GM03348 (cell line): ENCODE measurements around the gene PBX4.
A peak's percentile ranks its signal among the peaks of the same experiment; 100 is the strongest.

Source experiments
- DNase-seq: peaks from one replicate; pipeline ENCODE4 v3.0.0; 2012; ENCODE audit warnings: low spot score

The PBX4 gene

GRCh38 chr19:19649155-19649554 is 30.7 kb upstream of the PBX4 start:
- no peak for DNase-seq

GRCh38 chr19:19647037-19647835 is 28.7 kb upstream of the PBX4 start:
- no peak for DNase-seq

- no peak for DNase-seq
Observed at GRCh38 chr19:19645233-19645870, 26.9 kb upstream of the PBX4 start.

- no peak for DNase-seq
Observed at GRCh38 chr19:19644054-19644388, 25.5 kb upstream of the PBX4 start.

DNA sequence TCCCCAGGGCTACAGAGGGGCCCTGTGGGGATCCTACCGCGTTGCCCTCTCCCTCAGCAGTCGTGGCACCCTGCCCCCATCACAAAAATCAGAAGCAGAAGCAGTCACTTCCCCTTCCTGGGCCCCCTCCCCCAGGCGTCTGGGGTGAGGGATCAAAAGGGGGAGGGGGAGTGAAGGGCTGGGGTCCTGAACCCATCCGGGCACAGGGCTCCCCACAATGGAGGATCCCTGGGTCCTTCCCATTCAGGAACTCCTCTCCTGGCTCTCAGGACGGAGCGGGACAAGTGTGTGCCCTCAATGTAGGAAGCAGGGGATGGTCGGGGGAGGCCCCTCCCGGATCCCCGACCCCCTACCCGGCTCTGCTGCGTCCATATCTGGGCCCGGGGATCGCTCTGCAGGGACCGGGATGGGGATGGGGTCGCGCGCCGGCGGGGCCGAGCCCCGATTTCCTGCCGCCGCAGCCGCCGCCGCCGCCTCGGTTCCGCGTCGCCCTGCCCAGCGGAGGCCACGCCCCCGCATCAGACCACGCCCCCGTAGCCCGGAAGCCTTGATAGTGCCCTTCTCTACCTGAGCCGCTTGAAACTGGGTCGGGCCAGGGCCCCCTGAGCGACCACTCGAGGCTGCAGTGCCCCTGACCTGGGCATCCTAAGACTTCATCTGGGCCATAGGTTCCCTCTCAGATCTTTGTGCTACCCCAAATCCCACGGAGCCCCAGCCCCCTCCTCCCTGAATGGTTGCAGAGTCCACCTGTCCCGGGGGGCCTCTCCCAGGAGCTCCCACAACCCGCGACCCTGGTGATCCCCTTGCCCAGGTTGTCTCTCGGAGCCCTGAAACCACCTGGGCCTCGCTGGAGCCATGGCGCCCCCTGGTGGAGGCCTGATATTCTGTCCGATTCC is 24.9 kb upstream of the PBX4 start, which contains the start of gene GMIP:
TSS of gene GMIP (minus strand) at position 500 of the 896 bp plus-strand sequence. CDS start at position 372, 128 bp downstream.
- peak; percentile 94 for DNase-seq

- peak; percentile 53 for DNase-seq
Observed at GRCh38 chr19:19642506-19643157, 24.1 kb upstream of the PBX4 start.

DNA sequence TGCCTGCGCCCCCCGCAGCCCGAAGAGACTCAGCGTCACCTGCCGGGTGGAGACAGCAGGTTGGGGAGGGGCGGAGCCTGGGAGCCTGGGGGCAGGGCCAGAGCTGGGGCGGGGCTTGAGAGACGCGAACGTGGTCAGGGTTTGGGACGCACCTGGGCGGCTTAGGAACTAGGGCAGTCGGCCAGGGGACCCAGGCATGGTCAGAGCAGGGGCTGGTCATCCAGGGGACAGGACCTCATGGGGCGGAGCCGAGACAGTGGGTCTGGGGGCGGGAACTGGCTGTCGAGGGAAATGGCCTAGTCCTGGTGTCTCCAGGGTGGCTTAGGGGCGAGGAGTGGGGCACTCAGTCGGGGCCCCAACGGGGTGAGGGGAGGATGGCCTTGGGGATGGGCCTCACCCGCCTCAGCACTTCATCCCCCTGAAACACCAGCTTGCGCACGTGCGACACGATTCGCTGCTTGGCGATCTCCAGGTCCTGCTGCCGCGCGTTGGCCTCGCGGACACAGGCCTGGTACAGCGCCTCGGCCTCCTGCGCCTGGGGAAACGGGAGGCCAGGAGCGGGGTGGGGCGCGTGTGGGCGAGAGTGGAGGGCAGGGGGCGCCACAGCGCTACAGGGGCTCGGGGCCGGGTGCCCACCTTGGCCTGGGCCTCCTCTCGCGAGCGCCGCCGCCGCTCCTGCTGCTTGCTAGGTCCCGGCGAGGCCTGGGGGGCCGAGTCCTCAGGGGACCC is 19.2 kb upstream of the PBX4 start:
- no peak for DNase-seq

DNA sequence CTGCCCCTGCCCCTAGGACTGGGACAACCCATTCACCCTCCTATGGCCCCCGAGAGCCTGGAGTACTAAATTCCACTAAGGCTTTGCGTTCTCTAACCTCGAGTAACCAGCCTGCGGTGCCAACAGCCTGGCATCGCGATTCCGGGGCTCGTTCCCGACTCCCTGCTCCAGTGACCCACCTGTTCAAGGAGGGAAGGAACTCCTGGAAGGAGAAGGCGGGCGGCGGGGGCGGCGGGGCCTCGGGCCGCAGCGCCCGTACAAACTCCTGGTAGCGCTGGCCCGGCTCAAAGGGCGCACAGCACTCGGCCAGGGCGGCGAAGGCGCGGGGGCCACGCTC is 18.7 kb upstream of the PBX4 start:
- DNase-seq: no peak

GRCh38 chr19:19636573-19637185 is 18.2 kb upstream of the PBX4 start:
- no peak for DNase-seq

GRCh38 chr19:19635313-19635702 is 16.8 kb upstream of the PBX4 start:
- no peak for DNase-seq

- DNase-seq: no peak
Observed at GRCh38 chr19:19634516-19635312, 16.2 kb upstream of the PBX4 start.

DNA sequence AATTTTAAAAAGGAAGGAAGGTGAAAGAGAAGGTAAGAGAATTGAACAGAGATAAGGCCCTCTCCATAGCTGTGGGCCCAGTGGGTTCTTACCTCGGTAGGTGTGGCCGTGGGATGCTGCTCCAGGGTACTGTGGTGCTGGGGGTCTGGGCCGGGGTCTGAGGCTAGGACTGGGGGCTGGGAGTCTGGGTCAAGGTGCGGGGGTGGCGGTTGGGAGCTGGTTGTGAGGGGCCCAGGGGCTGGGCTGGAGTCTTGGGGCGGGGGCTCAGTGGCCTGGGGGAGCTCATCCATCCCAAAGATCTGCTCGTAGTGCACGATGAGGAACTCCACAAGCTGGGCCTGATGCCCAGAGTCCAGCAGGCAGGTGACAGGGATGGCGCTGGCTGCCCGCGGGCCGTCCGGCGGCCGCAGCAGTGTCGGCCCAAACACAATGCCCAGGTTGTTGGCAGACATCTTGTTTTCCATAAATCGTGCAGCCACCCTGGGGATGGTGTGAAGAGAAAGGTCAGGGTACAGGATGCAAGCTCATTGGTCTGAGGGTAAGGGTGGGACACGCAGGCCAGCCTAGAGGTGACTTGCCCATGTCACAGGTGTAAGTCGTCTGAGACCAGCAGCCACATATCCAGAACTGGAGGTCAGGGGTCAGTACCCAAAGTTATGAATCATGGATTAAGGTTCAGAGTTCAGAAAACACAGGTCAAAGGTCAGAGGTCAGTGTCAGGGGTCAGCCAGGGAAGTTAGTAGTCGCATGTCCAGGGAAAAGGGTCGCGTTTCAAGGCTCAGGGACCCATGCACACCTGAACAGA is 15.4 kb upstream of the PBX4 start:
- no peak for DNase-seq

DNA sequence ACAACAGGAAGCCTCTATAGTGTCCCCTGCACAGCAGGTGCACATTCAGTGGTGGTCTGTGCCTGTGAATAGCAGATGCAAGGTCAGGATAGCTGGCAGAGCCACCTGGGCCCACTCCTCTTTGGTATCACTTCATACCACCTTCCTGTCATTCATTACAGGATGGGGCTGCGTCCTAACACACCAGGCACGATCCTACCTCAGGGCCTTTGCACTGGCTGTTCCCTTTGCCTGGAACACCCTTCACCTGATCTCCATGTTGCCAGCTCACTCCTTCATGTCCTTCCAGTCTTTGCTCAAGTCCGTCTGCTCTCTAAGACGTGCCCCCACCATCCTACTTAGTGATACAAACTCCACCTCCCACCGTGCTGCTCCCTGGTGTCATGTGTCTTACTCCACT is 14.2 kb upstream of the PBX4 start:
- no peak for DNase-seq

DNA sequence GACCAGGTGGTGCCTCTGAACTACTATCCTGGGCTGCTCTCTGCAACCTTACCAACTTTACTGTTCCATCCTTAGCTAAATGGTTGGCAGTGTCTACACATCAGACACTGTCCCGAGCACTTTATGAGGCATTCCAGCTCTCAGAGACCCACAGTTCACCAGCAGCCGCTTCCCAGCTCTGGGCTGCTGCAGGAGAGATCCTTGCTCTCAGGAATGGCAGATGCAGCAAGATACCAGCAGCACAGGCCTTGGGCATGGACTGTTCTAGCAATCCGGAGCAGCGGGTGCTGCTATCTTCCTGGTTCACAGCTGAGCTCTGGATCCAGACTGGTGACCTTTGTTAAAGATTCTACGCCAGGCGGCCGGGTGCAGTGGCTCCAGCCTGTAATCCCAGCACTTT is 12.9 kb upstream of the PBX4 start:
- no peak for DNase-seq

DNA sequence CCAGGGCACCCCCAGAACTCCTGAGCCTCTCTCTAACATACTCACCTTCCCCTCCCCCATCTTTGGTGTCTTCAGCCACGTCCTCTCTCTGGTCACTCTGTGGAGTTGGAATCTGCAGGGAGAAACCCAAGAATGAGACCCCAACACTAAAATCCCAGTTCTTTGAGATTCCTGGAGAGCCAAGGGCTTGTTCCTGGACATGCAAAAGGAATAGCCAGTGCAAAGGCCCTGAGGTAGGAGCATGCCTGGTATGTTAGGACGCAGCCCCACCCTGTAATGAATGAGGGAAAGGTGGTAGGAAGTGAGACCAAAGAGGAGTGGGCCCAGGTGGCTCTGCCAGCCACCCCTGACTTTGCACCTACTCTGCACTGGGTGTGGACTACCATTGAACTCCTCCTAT is 11.9 kb upstream of the PBX4 start:
- DNase-seq: no peak

- no peak for DNase-seq
Observed at GRCh38 chr19:19630062-19630414, 11.6 kb upstream of the PBX4 start.

- no peak for DNase-seq
Observed at GRCh38 chr19:19628501-19629134, 10.1 kb upstream of the PBX4 start.

GRCh38 chr19:19627621-19628500 is 9.4 kb upstream of the PBX4 start, which contains the start of gene LPAR2:
Gene LPAR2 (minus strand): TSS chr19:19628220. CDS start chr19:19627275, 945 bp downstream.
- DNase-seq: peak; percentile 58
